Calu3 (cell line): ENCODE data around the gene UTP15. TPM values are rescaled to one million over a fixed set of nuclear protein-coding genes. Genes with fewer than 3 reads are reported as not detected.

Source experiments
- BruUV-seq: library from RNA; stranded (reverse); fragments of 400-500 nt; replicated peaks from 2 replicates; lab custom pipeline; 2021; lab: Mats Ljungman, UMichigan
- CTCF ChIA-PET: fragments of 300-600 bp; sonication (Branson Sonifier 250); formaldehyde crosslinking; loops from one replicate; lab custom pipeline; 2022; ENCODE audit warnings: antibody characterized with exemption; lab: Charles Lee
- DNase-seq: peaks from one replicate; pipeline ENCODE4 v3.0.0; 2022
- H3K27ac Mint-ChIP-seq: one replicate; pipeline ENCODE4 v1.8.0; 2022; ENCODE audit warnings: mixed read lengths; ENCODE audit not compliant: unreplicated experiment
- H3K27me3 Mint-ChIP-seq: one replicate; pipeline ENCODE4 v1.8.0; 2022; ENCODE audit warnings: mixed read lengths; ENCODE audit not compliant: unreplicated experiment
- H3K36me3 Mint-ChIP-seq: one replicate; pipeline ENCODE4 v1.8.0; 2022; ENCODE audit warnings: mild to moderate bottlenecking, moderate library complexity, mixed read lengths; ENCODE audit not compliant: insufficient read depth, unreplicated experiment
- H3K4me1 Mint-ChIP-seq: one replicate; pipeline ENCODE4 v1.8.0; 2022; ENCODE audit warnings: mild to moderate bottlenecking, low read depth, mixed read lengths; ENCODE audit not compliant: unreplicated experiment
- H3K4me3 Mint-ChIP-seq: one replicate; pipeline ENCODE4 v1.8.0; 2022; ENCODE audit warnings: mild to moderate bottlenecking, low read depth, moderate library complexity, mixed read lengths; ENCODE audit not compliant: unreplicated experiment
- H3K9me3 Mint-ChIP-seq: one replicate; pipeline ENCODE4 v1.8.0; 2022; ENCODE audit warnings: low read depth, mixed read lengths; ENCODE audit not compliant: unreplicated experiment
- CTCF ChIP-seq: fragments of 200-600 bp; IDR thresholded peaks from one replicate; pipeline ENCODE4 v1.8.0; 2022; ENCODE audit warnings: antibody characterized with exemption; ENCODE audit not compliant: unreplicated experiment
- intact Hi-C: fragments of 100-400 bp; cut with micrococcal nuclease; formaldehyde crosslinking; loops from one replicate; pipeline ENCODE4 v1.10.0; 2022; ENCODE audit not compliant: unreplicated experiment
- total RNA-seq: library from RNA; stranded (reverse); gene quantifications from 2 replicates; pipeline ENCODE4 v1.2.3, GENCODE V29; 2022

UTP15 gene
- total RNA-seq, 1 experiment from 2014 or later = 44.4 TPM

- H3K4me1 Mint-ChIP-seq = peaks cover 58% of the 10 kb centered on the region
- H3K9me3 Mint-ChIP-seq = no peaks in the 10 kb centered on the region
- BruUV-seq = no TSS peak
- peak; percentile 90 for DNase-seq
- TF ChIP-seq CTCF = no peak
- H3K36me3 Mint-ChIP-seq = peaks cover 25% of the 10 kb centered on the region
- H3K27ac Mint-ChIP-seq = peak within 1 kb of the TSS; percentile 56
- no peaks in the 10 kb centered on the region for H3K27me3 Mint-ChIP-seq
- intact Hi-C loops = loop anchor here (2.0 to 5.0 kb wide), 2 partner anchors 17 to 34 kb away; no protein-coding TSS in a partner anchor
- CTCF ChIA-PET = interaction anchor here (0.7 to 2.0 kb wide), 4 partner anchors 26 to 67 kb away, joined by 3 to 7 read pairs (median 5); no protein-coding TSS in a partner anchor
- H3K4me3 Mint-ChIP-seq = peak within 1 kb of the TSS; percentile 85
Measured at GRCh38 chr5:73625944-73626811, 60.6 kb downstream of the UTP15 start, which contains the start of gene ARHGEF28. Gene ARHGEF28, plus strand, starts transcription at chr5:73626196. Its CDS starts 58,656 bp downstream, at chr5:73684852.

GRCh38 chr5:73626814-73627313, 61.3 kb downstream of the UTP15 start:
- H3K36me3 Mint-ChIP-seq = peaks cover 25% of the 10 kb centered on the region
- CTCF ChIA-PET = interaction anchor here (0.6 to 2.0 kb wide), 3 partner anchors 47 to 325 kb away, joined by 4 to 7 read pairs (median 4); no protein-coding TSS in a partner anchor
- intact Hi-C loops = loop anchor here (2.0 to 5.0 kb wide), 2 partner anchors 16 to 35 kb away; no protein-coding TSS in a partner anchor
- DNase-seq = no peak
- H3K4me1 Mint-ChIP-seq = peaks cover 65% of the 10 kb centered on the region
- no peaks in the 10 kb centered on the region for H3K27me3 Mint-ChIP-seq
- H3K27ac Mint-ChIP-seq = peak overlapping the region; percentile 35
- H3K9me3 Mint-ChIP-seq = no peaks in the 10 kb centered on the region
- no peak for TF ChIP-seq CTCF
- H3K4me3 Mint-ChIP-seq = peak overlapping the region; percentile 85
- BruUV-seq = no TSS peak

- no peaks in the 10 kb centered on the region for H3K27me3 Mint-ChIP-seq
- BruUV-seq = no TSS peak
- peaks cover 51% of the 10 kb centered on the region for H3K4me1 Mint-ChIP-seq
- no peaks in the 10 kb centered on the region for H3K9me3 Mint-ChIP-seq
- peak overlapping the region; percentile 85 for H3K4me3 Mint-ChIP-seq
- TF ChIP-seq CTCF = no peak
- no peak overlapping the region for H3K27ac Mint-ChIP-seq
- intact Hi-C loops = loop anchor here (5.0 kb wide), 1 partner anchor 37 kb away; no protein-coding TSS in a partner anchor
- DNase-seq = no peak
- CTCF ChIA-PET = no interaction called here
- H3K36me3 Mint-ChIP-seq = peaks cover 25% of the 10 kb centered on the region
Measured at GRCh38 chr5:73629456-73629855, 63.9 kb downstream of the UTP15 start.

GRCh38 chr5:73630765-73631164, 65.2 kb downstream of the UTP15 start:
- Mint-ChIP-seq H3K36me3 (peaks cover 18% of the 10 kb centered on the region), H3K4me1 (peaks cover 57% of the 10 kb centered on the region), H3K4me3 (no peak overlapping the region), H3K27me3 (no peaks in the 10 kb centered on the region), H3K27ac (no peak overlapping the region), H3K9me3 (no peaks in the 10 kb centered on the region)
- intact Hi-C loops = no loop called here
- DNase-seq = no peak
- BruUV-seq = no TSS peak
- no peak for TF ChIP-seq CTCF
- CTCF ChIA-PET = interaction anchor here (0.6 to 1.0 kb wide), 2 partner anchors 39 to 203 kb away, joined by 3 to 6 read pairs; no protein-coding TSS in a partner anchor
